8988T (cell line): ENCODE measurements around the gene SPATS2.
"Not testable (repeated sequence)": the region's sequence is repeated elsewhere in the genome, so short reads cannot be mapped to it uniquely, and the experiment has no call there.

ENCODE experiments used
- DNase-seq: peaks from one replicate; pipeline ENCODE4 v3.0.0; 2011

SPATS2 gene

DNA sequence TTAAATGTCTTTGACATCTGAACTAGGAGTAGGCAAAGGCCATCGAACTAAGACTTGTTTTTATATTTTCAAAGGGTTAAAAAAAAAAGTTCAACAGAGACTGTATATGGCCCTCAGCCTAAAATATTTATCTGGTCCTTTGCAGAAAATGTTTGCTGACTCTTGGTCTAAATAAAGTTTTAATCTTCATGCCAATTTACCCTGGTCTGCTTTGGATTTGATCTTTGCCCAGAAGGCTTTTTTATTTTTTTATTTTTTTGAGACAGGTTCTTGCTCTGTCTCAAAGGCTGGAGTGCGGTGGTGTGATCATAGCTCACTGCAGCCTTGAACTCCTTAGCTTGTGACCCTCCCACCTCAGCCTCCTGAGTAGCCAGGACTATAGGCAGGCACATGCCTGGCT lies 47.1 kb downstream of the SPATS2 start:
- no peak for DNase-seq

DNA sequence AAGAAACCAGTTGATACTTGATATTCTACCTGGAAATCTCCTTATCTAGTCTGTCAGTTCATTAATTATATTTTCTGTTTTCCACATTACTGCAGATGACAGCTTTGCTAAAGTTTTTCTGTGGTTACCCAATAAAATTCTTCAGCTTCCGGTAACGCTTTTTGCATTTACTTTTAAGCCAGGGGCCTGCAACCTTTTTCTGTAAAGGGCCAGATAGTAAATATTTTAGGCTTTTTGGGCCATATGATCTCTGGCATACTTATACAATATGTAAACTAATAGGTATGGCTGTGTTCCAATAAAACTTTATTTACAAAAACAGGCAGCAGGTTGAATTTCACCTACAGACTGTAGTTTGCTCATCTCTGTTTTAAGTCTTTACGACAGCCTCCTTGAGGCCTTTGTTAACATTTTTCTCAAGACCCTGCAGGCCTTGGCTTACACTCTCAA lies 48.3 kb downstream of the SPATS2 start:
- no peak for DNase-seq

DNA sequence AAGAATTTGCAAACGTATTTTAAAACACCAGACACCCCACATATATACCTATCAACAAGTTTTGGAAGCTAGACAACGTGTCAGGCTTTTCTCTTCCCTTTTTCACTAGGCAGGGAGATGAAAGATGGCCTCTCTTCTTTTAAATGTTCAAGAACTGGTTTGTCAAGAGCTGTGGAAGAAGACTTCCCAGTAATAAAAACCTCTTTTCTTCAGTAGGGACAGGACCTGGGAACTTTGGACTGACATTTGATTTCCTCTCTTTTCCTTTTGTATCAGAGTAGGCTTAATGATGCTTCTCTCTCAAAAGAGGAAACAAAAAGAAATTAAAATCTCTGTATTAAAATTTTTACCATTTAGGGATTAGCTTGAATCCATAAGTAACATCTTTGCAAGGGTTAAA lies 49.6 kb downstream of the SPATS2 start:
- DNase-seq = no peak

DNA sequence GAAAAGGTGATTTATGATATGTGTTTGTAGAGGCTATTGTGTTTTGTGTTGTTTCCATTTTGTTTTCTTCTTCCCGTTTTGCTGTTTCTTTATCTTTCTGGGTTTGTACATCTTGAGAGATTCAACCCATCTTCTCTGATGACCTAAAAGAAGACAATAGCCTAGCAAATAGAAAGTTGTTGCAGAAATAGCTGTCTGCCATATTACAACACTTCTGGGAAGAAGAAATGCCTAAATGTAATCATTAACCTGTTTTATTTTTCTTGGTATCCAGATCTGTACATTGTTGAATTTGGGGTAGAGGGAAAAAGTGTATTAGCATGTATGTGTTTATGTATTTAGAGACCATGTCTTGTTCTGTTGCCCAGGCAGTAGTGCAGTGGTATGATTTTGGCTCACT lies 50.3 kb downstream of the SPATS2 start:
- no peak for DNase-seq

DNA sequence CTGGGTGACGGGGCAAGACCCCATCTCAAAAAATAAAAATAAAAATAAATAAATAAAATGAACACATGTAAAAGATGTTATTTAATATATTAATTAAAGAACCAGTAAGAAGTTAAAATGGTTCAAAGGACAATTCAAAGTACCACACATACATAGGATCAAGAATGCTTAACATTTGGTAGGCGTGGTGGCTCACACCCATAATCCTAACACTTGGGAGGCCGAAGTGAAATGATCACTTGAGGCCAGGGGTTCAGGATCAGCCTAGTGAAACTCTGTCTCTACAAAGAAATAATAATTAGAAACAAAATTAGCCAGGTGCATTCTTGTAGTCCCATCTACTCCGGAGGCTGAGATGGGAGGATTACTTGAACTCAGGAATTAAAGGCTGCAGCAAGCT lies 53.3 kb downstream of the SPATS2 start:
- DNase-seq = no peak

DNA sequence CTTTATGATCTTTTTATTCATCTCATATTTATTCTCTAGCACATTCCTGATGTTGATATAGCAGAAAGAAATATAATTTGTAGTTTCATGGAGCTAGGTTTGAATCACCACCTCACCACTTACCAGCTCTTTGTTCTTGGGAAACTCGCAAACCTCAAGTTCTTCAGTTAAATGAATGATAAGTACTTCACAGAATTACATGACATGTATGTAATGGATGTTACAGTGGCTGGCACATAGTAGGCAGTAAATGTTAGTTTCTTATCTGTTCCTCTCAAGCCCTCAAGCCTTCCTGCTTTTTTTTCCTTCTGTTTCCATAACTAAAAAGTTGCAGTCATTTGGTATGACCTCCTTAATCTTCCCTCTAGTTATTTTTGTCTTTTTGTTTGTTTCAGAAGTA lies 54.9 kb downstream of the SPATS2 start:
- no peak for DNase-seq

DNA sequence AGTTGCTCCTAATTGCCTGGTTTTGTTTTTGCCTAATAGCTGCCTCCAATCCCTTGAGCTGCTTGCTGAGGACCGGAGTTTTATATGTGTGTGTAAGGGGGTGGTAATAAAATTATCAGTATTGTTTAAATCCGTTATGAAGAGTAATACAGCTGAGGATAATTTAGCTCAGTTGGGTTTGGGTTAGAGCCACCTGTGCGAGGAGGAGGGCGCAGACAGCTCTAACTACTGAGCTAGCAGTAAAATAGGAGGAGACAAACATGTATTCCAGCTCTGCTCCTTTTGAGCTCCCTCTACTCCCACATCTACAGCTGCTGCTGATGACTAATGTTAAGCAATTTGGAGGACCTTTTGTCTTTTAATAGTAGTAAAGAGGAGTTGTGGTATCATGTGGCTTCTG lies 61.5 kb downstream of the SPATS2 start:
- DNase-seq = no peak

DNA sequence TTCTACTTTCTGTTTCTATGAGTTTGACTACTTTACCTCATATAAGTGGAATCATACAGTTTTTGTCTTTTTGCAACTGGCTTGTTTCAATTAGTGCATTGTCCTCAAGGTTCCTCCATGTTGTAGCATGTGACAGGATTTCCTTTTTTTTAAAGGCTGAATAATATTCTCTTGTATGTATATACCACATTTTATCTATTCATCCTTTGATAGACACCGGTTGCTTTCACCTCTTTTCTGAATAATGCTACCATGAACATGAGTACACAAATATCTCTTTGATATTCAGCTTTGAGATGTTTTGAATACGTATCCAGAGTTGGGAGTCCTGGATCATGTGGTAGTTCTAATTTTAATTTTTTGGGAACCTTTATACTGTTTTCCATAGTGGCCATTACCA lies 65.4 kb downstream of the SPATS2 start:
- DNase-seq = no peak

DNA sequence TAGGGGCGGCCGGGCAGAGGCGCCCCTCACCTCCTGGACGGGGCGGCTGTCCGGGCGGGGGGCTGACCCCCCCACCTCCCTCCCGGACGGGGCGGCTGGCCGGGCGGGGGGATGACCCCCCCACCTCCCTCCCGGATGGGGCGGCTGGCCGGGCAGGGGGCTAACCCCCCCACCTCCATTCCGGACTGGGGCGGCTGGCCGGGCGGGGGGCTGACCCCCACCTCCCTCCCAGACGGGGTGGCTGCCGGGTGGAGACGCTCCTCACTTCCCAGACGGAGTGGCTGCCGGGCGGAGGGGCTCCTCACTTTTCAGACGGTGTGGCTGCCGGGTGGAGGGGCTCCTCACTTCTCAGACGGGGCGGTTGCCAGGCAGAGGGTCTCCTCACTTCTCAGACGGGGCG lies 69.5 kb downstream of the SPATS2 start:
- not testable (repeated sequence) for DNase-seq

DNA sequence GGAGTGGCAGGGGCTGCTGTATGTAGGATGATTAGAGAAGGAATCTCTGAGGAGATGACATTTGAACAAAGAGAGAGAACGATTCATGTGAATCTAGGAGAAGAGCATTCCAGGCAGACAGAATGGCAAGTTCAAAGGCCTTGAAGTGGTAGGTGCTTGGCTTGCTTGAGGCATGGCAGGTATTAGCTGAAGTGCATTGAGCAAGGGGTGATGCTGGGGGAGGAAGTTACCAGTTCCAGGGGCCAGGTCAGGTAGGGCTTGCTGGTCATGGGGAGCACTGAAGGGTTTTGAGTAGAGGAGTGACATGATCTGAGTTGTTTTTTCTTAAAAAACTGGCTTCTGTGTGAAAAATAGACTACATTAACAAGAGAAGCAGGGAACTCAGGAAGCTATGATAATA lies 71.8 kb downstream of the SPATS2 start:
- no peak for DNase-seq

DNA sequence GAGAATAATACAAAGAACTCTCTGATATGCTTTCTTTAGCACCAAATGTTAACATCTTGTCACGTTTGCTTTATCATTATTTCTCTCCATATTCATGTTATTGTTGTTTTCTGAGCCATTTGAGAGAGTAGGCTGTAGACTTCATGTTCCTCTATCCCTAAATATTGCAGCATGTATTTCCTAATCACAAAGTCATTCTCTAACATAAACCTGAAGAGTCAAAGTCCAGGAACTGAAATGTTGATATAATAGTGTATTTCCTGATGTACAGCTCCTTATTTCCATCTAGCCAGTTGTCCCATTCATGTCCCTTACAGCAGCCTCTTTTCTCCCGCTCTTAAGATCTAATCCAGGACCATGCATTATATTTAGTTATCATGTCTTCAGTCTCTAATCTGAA lies 72.8 kb downstream of the SPATS2 start:
- no peak for DNase-seq

DNA sequence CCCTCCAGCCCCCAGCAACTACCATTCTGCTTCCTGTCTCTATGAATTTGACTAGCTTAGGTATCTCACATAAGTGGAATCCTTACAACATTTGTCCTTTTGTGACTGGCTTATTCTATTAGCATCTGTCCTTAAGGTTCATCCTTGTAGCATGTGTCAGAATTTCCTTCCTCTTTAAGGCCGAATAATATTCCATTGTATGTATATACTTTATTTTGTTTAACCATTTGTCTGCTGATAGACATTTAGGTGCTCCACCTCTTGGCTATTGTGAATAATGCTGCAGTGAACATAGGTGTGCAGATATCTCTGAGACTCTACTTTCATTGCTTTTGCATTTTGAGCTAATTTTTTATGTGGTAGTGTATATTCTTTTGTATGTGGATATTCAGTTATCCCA lies 75.7 kb downstream of the SPATS2 start:
- no peak for DNase-seq

DNA sequence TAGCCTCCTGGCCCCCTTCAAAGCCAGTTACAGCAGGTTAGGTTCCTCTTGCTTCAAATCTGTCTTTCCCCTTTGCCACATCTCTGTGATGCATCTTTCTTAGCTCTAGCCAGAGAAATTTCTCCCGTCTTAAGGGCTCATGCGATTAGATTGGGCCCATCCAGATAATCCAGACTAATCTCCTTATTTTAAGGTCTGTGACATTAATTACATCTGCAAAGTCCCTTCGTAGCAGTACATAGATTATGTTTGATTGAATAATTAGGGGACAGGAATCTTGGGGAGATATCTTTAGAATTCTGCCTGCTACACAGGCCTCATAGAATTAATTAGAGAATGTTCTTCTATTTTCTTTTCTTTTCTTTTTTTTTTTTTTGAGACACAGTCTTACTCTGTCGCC lies 79.3 kb downstream of the SPATS2 start:
- DNase-seq = no peak

DNA sequence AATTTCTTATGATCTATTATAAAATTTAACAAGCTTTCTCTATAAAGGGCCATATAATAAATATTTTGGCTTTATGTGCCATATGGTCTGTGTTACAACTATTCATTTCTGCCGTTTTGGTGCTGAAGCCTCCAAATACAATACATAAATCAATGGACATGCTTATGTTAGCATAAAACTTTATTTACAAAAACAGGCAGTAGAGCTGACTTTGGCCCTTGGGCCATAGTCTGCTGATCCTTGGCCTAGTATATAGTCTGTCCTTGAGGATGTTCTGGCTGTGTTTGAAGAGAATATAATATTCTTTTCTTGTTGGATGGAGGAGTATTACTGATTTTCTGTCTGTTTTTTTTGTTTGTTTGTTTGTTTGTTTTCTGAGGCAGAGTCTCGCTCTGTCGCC lies 81.6 kb downstream of the SPATS2 start:
- DNase-seq = no peak

DNA sequence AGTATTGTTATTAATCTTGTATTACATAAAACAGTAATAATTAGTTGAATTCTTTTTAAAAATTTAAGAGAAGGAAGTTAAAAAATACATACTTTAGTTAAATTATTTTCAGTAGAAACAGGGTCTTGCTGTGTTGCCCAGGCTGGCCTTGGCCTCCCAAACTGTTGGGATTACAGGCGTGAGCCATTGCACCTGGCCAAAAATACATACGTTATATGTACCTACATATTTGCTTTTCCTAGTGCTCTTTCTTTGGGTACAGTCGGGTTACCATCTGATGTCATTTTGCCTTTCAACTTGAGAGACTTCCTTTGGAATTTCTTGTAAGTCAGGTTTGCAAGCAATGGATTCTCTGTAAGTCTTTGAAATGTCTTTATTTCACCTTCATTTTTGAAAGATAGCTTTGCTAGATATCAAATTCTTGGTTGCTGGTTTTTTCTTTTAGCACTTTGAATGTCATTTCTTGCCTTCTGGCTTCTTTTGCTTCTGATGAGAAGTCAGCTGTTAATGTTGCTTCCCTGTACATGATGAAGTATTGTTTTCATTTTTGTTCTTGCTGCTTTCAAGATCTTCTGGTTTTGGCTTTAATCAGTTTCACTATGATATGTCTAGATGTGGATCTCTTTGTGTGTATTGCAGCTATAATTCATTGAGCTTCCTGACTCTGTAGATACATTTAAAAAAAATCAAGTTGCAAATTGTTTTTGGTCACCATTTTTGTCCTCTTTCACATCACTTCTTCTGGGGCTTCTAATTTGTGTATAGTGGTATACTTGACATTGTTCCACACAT lies 84.4 kb downstream of the SPATS2 start:
- no peak for DNase-seq

DNA sequence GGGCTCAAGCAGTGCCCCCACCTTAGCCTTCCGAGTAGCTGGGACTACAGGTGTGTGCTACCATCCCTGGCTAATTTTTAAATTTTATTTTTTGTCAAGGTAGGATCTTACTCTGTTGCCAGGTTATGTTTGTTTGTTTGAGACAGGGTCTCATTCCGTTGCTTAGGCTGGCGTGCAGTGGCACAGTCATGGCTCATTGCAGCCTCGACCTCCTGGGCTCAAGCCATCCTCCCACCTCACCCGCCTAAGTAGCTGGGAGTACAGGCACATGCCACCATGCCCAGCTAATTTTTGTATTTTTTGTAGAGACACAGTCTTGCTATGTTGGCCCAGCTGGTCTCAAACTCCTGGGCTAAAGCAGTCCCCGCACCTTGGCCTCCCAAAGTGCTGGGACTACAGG lies 88.2 kb downstream of the SPATS2 start:
- DNase-seq = no peak

DNA sequence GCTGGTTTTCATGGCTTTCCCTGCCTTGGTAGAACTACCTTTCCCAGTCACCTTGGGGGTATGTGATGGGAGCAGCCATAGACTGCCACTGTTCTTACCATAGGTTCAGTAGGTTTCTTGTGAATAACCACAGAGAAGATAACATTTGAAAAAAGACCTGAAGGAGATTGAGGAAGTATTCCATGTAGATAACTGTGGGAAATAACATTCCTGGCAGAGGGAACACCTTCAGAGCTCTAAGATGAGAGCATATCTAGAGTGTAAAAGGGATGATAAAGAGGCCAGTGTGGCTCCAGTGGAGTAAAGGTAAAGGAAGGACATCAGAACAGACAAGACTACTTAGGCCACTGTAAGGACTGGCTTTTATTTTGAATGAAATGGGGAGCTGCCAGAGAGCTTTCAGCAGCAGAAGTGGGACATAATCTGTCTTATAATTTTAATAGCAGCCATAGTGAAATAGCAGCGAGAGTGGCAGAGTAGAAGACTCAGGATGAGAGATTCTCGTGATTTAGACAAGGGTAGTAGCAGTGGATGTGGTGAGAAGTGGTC lies 88.9 kb downstream of the SPATS2 start:
- no peak for DNase-seq

DNA sequence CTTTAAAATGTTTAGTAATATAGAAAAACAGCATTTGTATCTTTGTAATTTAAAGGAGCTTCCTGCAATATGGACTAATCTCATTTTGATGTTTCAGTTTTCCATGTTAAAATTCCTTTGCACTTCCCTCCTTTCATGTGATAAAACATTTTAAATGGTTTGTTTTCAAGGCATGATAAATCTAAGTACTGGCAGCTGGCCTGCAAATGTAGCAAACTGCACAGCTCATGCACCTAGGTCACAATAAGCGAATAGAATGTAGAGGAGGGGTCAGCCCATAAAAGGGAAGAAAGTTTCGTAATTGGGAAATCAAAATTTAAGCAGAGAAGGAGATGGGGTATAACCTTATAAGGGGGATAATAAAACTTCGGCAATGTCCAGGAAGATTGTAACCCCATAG lies 91.6 kb downstream of the SPATS2 start:
- no peak for DNase-seq

DNA sequence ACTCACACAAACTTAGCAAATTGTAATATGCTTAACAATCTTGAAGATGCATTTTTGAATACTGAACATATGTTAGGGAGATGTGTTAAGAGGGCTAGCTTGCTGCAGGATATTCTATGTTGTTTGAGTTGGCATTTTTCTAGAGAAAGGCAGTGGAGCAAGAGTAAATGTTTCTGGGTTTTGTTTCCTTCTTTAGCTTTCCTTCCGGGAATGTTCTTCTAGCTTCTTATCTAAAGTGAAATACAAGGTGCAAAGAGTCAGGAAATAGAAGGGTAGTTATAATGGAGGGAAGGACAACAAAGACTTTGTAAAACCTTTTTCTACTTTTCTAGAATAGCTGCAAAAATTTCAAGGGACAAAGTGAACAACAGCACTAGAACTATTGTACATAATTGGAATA lies 94.0 kb downstream of the SPATS2 start:
- no peak for DNase-seq

DNA sequence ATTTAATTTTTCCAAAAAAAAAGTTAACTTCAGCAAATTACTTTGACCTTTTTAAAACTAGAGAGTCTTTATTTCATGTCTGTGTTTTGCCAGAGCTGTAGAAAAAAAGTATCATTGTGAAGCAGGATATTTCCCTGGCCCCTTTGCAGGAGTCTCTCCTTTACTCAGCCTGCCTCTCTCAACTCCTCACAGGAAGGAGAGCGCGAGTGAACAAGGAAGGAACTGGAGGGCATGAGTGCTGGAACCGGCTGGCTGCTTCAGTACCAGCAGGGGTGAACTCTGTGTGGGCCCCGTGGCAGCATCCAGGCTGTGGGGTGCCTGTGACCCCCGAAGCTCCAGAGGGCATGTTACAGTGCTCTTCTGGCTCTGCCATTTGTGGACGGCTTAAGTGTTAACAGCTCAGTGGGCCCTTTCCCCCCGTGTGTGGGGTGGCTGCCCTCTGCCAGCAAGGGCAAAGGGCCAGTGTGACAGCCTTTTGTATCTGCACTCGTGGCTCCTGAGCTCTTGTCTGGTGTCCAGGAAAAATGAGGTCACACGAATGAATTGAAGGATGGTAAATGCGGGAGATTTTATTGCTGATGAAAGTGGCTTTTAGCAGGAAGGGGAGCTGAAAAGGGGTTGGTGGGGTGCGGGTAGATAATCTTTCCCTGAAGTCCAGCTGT lies 95.0 kb downstream of the SPATS2 start:
- DNase-seq = no peak

DNA sequence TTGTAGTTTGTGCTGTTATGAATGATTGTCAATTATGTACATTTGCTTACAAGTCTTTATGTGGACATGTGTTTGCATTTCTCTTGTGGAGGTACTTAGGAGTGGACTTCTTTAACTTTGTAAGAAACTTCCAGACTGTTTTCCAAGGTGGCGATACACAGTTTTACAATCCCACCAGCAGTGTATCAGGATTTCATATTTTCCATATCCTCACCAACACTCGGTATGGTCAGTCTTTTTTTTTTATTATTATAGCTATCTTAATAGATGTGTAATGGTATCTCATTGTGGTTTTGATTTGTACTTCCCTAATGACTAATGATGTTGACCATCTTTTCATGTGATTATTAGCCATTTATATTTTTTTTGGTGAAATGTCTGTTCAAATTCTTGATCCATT lies 97.9 kb downstream of the SPATS2 start:
- no peak for DNase-seq

DNA sequence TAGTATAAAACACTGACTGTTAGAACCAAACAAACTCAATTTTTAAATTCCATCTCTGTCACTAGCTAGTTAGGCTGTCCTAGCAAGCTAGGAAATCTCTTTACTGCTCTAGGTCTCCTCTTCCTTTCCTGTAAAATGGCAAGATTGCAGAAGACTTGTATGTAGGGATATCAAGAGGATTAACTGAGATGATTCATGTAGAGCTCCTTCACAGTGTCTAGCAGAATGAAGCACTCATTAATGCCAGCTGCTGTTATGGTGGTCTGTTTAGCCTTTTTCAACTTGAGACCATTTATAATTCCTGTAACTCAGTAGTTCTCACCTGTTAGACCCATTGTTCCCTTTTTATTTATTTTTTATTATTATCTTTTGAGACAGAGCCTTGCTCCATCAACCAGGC lies 103.7 kb downstream of the SPATS2 start:
- no peak for DNase-seq

DNA sequence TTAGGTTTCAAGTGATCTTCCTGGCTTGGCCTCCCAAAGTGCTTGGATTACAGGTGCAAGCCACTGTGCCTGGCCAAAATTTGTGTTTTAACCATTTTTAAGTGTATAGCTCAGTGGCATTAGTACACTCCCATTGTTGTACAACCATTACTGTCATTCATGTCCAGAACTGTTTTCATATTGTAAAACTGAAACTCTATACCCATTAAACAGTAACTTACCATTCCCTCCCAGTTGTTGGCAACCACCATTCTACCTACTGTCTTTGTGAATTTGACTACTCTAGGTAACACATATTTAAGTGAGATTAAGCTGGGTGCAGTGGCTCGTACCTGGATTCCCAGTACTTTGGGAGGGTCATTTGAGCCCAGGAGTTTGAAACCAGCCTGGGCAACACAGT lies 104.3 kb downstream of the SPATS2 start:
- no peak for DNase-seq

DNA sequence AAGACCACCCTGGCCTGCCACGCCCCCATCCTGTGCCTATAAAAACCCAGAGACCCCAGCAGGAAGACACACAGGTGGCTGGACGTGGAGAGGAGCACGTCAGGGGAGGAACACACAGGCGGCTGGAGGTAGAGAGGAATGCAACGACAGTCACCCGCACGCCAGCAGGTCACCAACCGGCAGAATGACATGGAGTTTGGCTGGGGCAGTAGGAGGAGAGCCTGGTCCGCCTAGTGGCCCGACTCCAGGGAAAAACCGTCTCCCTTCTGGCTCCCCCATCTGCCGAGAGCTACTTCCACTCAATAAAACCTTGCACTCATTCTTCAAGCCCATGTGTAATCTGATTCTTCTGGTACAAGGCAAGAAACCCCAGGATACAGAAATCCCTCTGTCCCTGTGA lies 108.8 kb downstream of the SPATS2 start:
- DNase-seq = no peak
